Gastroesophageal sphincter (tissue), 3 donors: ENCODE data around the gene B4GALT3.

Source experiments
- EP300 ChIP-seq: sonication (generic); formaldehyde crosslinking; IDR thresholded peaks from one replicate; pipeline ENCODE4 v1.6.1; 2017; ENCODE audit warnings: antibody characterized with exemption, mild to moderate bottlenecking
- POLR2A ChIP-seq, 2 donors: fragments of 450-650 bp; IDR thresholded peaks; one replicate each; pipeline ENCODE4 v1.6.1; 2017; ENCODE audit warnings: antibody characterized with exemption in 2 of 2, mild to moderate bottlenecking in 2 of 2, moderate library complexity in 1 of 2
- POLR2AphosphoS5 ChIP-seq: sonication (generic); formaldehyde crosslinking; IDR thresholded peaks from one replicate; pipeline ENCODE4 v1.6.1; 2017; ENCODE audit warnings: antibody characterized with exemption
- TF ChIP-seq, protein P1 (sequence below), 4 experiments: fragments of 200-600 bp in 2 of 4; fragments of 450-650 bp in 2 of 4; sonication (generic) in 1 of 4; IDR thresholded peaks; one replicate each; pipeline ENCODE4 v1.5.1; 2017 to 2019; ENCODE audit warnings: antibody characterized with exemption in 4 of 4, mild to moderate bottlenecking in 2 of 4, moderate library complexity in 2 of 4

- TF ChIP-seq, protein P1, sequence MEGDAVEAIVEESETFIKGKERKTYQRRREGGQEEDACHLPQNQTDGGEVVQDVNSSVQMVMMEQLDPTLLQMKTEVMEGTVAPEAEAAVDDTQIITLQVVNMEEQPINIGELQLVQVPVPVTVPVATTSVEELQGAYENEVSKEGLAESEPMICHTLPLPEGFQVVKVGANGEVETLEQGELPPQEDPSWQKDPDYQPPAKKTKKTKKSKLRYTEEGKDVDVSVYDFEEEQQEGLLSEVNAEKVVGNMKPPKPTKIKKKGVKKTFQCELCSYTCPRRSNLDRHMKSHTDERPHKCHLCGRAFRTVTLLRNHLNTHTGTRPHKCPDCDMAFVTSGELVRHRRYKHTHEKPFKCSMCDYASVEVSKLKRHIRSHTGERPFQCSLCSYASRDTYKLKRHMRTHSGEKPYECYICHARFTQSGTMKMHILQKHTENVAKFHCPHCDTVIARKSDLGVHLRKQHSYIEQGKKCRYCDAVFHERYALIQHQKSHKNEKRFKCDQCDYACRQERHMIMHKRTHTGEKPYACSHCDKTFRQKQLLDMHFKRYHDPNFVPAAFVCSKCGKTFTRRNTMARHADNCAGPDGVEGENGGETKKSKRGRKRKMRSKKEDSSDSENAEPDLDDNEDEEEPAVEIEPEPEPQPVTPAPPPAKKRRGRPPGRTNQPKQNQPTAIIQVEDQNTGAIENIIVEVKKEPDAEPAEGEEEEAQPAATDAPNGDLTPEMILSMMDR (IDR thresholded peaks at IDR 0.05), result peak in 2 of 4 experiments; percentile 18 to 21
- peak; percentile 58 to 76 for TF ChIP-seq POLR2A (IDR thresholded peaks at IDR 0.05)
- TF ChIP-seq EP300, result no peak
- TF ChIP-seq POLR2AphosphoS5, result peak; percentile 83
These were observed at the start of gene B4GALT3 for GRCh38 chr1:161177112-161177935.
